ENCODE results near the gene LY6G6F. TPM values are rescaled to one million over a fixed set of nuclear protein-coding genes. Genes with fewer than 3 reads are reported as not detected.

LY6G6F gene
- total and polyA plus RNA-seq, 2 of the 13 experiments (the other 11 are each of a cell fraction or from before 2014, with no cell fraction given) = not detected

- TF ChIP-seq ZNF414 (CRISPR knock-in tag; IDR thresholded peaks at IDR 0.05) (no peak; the same call in 1 of the 2 replicates), MYNN (CRISPR knock-in tag; IDR thresholded peaks at IDR 0.05; ENCODE audit: low read depth) (peak; percentile 86; the same call in 1 of the 2 replicates), PCBP2 (optimal IDR thresholded peaks at IDR 0.05; ENCODE audit: low read depth, low read length, poor library complexity, severe bottlenecking) (no peak), RCOR2 (CRISPR knock-in tag; IDR thresholded peaks at IDR 0.05) (peak; percentile 60), CSRNP2 (CRISPR knock-in tag; conservative IDR thresholded peaks at IDR 0.05; ENCODE audit: low read depth) (peak; percentile 93; the same call in 1 of the 2 replicates), ZFX (CRISPR knock-in tag; IDR thresholded peaks at IDR 0.05; ENCODE audit: low read depth) (peak; percentile 73), ZNF354B (CRISPR knock-in tag; IDR thresholded peaks at IDR 0.05) (peak; percentile 98), ZNF205 (CRISPR knock-in tag; IDR thresholded peaks at IDR 0.05) (peak; percentile 79), ZNF317 (CRISPR knock-in tag; IDR thresholded peaks at IDR 0.05) (peak; percentile 90), MYPOP (CRISPR knock-in tag; IDR thresholded peaks at IDR 0.05) (peak; percentile 95), ZNF83 (CRISPR knock-in tag; IDR thresholded peaks at IDR 0.05; ENCODE audit: borderline replicate concordance) (peak; percentile 73; the same call in 1 of the 2 replicates), NR2F2 (IDR thresholded peaks at IDR 0.05; ENCODE audit: borderline replicate concordance, low read depth) (no peak), ZNF567 (CRISPR knock-in tag; IDR thresholded peaks at IDR 0.05; ENCODE audit: borderline replicate concordance) (no peak; the same call in 1 of the 2 replicates), ZBTB7A (CRISPR knock-in tag; IDR thresholded peaks at IDR 0.05) (peak; percentile 93; the same call in 1 of the 2 replicates), CREM (IDR thresholded peaks at IDR 0.05) (peak; percentile 52), CREM (CRISPR knock-in tag; IDR thresholded peaks at IDR 0.05) (no peak), TAF15 (IDR thresholded peaks at IDR 0.05; ENCODE audit: low read depth, low read length, poor library complexity, severe bottlenecking) (no peak), KIAA2018 (CRISPR knock-in tag; IDR thresholded peaks at IDR 0.05; ENCODE audit: borderline replicate concordance) (0 out of 2 replicates have a peak, but pooled peaks have one; percentile 19)
Observed at GRCh38 chr6:31739639-31740396, 33.2 kb downstream of the LY6G6F start, which contains the start of gene MSH5 (continued).
